ENCODE results near the gene VASP. TPM values are rescaled to one million over a fixed set of nuclear protein-coding genes. Genes with fewer than 3 reads are reported as not detected.

The VASP gene
- total and polyA plus RNA-seq, 2 donors = 61.2 to 138 TPM

DNA sequence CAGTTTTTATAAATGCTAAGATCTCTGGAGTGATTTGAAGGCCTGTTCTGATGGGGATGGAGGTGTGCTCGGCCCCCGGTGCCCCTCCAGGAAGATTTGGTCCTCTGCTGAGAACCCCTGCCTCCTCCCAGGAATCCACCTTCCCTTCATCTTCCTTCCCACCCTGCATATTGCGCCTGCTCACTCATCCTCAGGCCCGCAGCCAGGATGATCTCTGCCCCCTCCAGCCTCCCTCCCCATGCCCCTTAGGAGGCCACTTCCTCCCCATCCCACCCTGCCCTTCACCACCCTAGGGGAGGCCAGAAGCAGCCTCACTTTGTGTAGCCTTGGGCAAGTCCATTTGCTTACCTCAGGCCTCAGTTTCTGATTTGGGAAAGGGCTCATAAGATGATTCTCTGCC lies 19.7 kb downstream of the VASP start:
- Histone ChIP-seq H3K36me3 (ENCODE audit: control insufficient read depth in 2 of 2, insufficient read depth in 2 of 2, low read length in 1 of 2) (peaks cover 41 to 42% of the 10 kb centered on the region in 2 donors), H3K9me3 (ENCODE audit: control insufficient read depth in 2 of 2, insufficient read depth in 1 of 2, low read length in 1 of 2) (peaks cover 0 to 2% of the 10 kb centered on the region in 2 donors), H3K27me3 (ENCODE audit: control insufficient read depth in 2 of 2, insufficient read depth in 1 of 2, low read length in 1 of 2) (peaks cover 0 to 27% of the 10 kb centered on the region in 2 donors), H3K4me3 (ENCODE audit: low read length in 2 of 2) (no peak overlapping the region), H3K4me1 (ENCODE audit: control insufficient read depth in 2 of 2, insufficient read depth in 2 of 2, low read length in 2 of 2) (peaks cover 4 to 11% of the 10 kb centered on the region in 2 donors), H3K27ac (ENCODE audit: low read depth in 1 of 2, low read length in 1 of 2) (no peak overlapping the region)
- no peak for DNase-seq (ENCODE audit: low read depth in 6 of 9, low spot score in 9 of 9)
- 99% methylated on average over 4 of the region's 4 CpGs for WGBS

DNA sequence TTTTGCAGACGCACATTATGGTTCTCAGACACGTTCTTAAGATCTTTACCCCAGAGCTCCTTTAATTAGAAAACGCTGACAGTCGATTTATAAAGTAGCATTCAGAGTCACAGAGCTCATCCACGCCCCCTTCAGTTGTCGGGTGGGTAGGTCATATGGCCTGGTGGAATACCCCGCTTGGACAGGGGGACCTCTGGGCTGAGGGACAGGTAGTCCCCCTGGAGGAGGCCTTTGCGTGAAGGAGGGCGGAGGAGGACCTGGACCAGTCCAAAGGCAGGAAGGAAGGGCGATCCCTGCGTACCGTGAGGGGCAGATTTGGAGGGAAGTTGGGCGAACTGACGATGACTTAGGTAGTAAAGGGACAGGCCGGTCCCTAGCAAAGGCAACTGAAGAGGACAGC lies 20.5 kb downstream of the VASP start:
- no peak overlapping the region for H3K27ac ChIP-seq (ENCODE audit: low read depth in 1 of 2, low read length in 1 of 2)
- 95% methylated on average over 15 of the region's 15 CpGs for WGBS
- peaks cover 0 to 27% of the 10 kb centered on the region in 2 donors for H3K27me3 ChIP-seq (ENCODE audit: control insufficient read depth in 2 of 2, insufficient read depth in 1 of 2, low read length in 1 of 2)
- no peak overlapping the region for H3K4me3 ChIP-seq (ENCODE audit: low read length in 2 of 2)
- H3K4me1 ChIP-seq (ENCODE audit: control insufficient read depth in 2 of 2, insufficient read depth in 2 of 2, low read length in 2 of 2) = peaks cover 4 to 11% of the 10 kb centered on the region in 2 donors
- no peak for DNase-seq (ENCODE audit: low read depth in 6 of 9, low spot score in 9 of 9)
- peaks cover 34 to 35% of the 10 kb centered on the region in 2 donors for H3K36me3 ChIP-seq (ENCODE audit: control insufficient read depth in 2 of 2, insufficient read depth in 2 of 2, low read length in 1 of 2)
- peaks cover 0 to 2% of the 10 kb centered on the region in 2 donors for H3K9me3 ChIP-seq (ENCODE audit: control insufficient read depth in 2 of 2, insufficient read depth in 1 of 2, low read length in 1 of 2)

DNA sequence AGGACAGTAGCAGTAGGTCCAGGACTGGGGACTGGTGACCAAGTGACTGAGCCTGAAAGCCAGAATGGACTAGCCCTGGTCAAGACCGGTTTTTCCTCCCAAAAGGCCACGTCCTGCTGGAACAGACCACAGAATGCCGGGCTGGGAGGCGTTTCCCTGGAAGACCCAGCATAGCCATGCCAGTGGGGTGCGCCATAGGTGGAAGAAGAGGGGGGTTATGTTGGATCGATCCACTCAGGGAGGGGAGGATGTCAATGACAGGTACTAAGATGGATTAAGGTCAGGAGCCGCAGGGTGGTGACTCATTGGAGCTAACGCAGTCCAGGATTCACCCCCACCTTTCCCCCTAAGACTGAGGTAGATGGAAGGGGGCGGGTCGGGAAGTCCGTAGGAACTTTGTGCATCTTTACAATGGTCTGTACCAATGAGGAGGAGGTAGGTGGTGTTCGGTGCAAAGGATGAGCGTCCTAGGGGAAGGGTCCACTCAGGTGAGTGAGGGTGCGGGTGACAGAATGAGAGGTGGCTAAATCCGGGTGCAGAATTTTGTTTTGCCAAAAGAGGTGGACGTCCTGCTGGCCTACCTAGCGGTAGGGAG lies 21.0 kb downstream of the VASP start:
- H3K4me1 ChIP-seq (ENCODE audit: control insufficient read depth in 2 of 2, insufficient read depth in 2 of 2, low read length in 2 of 2) = peaks cover 4 to 11% of the 10 kb centered on the region in 2 donors

DNA sequence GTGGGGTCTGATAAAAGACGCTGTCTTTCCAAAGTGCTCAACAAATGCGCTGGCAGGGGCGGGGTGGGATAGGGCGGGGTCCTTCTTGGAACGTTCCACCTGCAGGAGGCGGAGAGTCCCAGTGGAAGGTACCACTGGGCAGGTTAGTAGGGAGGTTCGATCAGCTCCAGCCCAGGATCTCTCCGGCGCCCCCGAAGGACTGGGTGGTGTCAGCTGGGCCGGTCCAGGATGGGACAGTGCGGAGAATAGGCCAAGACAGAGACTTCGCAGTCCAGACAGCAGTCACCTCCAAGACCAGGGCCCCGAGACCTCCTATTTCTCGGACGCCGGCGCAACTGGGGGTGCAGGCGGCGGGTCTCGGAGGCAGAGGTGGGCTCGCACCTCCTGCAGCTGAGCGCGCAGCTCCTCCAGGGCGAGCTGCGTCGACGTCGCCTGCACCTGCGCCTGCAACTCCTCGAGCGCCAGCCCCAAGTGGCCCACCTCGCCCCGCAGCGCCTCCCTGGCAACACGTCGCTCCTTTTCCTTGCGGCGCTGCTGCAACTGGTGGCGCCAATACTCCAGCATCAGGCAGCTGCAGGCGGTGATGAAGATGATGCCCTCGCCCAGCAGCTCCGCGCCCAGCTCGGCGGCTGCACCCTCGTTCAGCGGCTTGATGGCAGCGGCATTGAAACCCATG lies 21.6 kb downstream of the VASP start:
- peaks cover 0 to 2% of the 10 kb centered on the region in 2 donors for H3K9me3 ChIP-seq (ENCODE audit: control insufficient read depth in 2 of 2, insufficient read depth in 1 of 2, low read length in 1 of 2)
- peaks cover 4 to 11% of the 10 kb centered on the region in 2 donors for H3K4me1 ChIP-seq (ENCODE audit: control insufficient read depth in 2 of 2, insufficient read depth in 2 of 2, low read length in 2 of 2)
- 19% methylated on average over 49 of the region's 49 CpGs for WGBS
- H3K4me3 ChIP-seq (ENCODE audit: low read length in 2 of 2) = peak overlapping the region; percentile 4 to 10
- peaks cover 0 to 27% of the 10 kb centered on the region in 2 donors for H3K27me3 ChIP-seq (ENCODE audit: control insufficient read depth in 2 of 2, insufficient read depth in 1 of 2, low read length in 1 of 2)
- H3K27ac ChIP-seq (ENCODE audit: low read depth in 1 of 2, low read length in 1 of 2) = no peak overlapping the region
- peaks cover 25 to 27% of the 10 kb centered on the region in 2 donors for H3K36me3 ChIP-seq (ENCODE audit: control insufficient read depth in 2 of 2, insufficient read depth in 2 of 2, low read length in 1 of 2)
- peak in 5 of 9 donors; percentile 18 to 59 (median 52) for DNase-seq (ENCODE audit: low read depth in 6 of 9, low spot score in 9 of 9)

More for the DNA sequence above, 21.0 kb downstream of the VASP start:
- Histone ChIP-seq H3K9me3 (ENCODE audit: control insufficient read depth in 2 of 2, insufficient read depth in 1 of 2, low read length in 1 of 2) (peaks cover 0 to 2% of the 10 kb centered on the region in 2 donors), H3K4me3 (ENCODE audit: low read length in 2 of 2) (no peak overlapping the region), H3K27me3 (ENCODE audit: control insufficient read depth in 2 of 2, insufficient read depth in 1 of 2, low read length in 1 of 2) (peaks cover 0 to 27% of the 10 kb centered on the region in 2 donors), H3K36me3 (ENCODE audit: control insufficient read depth in 2 of 2, insufficient read depth in 2 of 2, low read length in 1 of 2) (peaks cover 32% of the 10 kb centered on the region in 2 donors), H3K27ac (ENCODE audit: low read depth in 1 of 2, low read length in 1 of 2) (no peak overlapping the region)
- WGBS = 87% methylated on average over 17 of the region's 17 CpGs
- DNase-seq (ENCODE audit: low read depth in 6 of 9, low spot score in 9 of 9) = no peak

DNA sequence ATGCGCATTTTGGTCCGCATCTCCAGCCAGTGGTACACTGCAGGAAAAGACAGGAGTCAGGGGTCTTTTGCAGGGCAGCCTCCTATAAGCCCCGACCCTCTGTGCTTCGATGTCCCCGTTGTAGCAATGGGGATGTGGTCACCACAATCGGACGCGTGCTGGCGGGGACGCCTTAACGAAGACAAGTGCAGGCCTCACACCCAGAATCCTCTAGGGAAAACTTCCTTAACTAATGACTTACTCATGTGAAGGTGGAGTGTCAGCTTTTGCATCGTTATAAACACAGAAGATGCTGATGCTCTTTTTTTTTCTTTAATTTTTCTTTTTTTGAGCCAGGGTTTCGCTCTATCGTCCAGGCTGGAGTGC lies 22.1 kb downstream of the VASP start:
- 39% methylated on average over 14 of the region's 14 CpGs for WGBS
- H3K27me3 ChIP-seq (ENCODE audit: control insufficient read depth in 2 of 2, insufficient read depth in 1 of 2, low read length in 1 of 2) = peaks cover 0 to 27% of the 10 kb centered on the region in 2 donors
- peaks cover 4 to 11% of the 10 kb centered on the region in 2 donors for H3K4me1 ChIP-seq (ENCODE audit: control insufficient read depth in 2 of 2, insufficient read depth in 2 of 2, low read length in 2 of 2)
- H3K36me3 ChIP-seq (ENCODE audit: control insufficient read depth in 2 of 2, insufficient read depth in 2 of 2, low read length in 1 of 2) = peaks cover 20 to 22% of the 10 kb centered on the region in 2 donors
- H3K4me3 ChIP-seq (ENCODE audit: low read length in 2 of 2) = no peak overlapping the region
- no peak overlapping the region for H3K27ac ChIP-seq (ENCODE audit: low read depth in 1 of 2, low read length in 1 of 2)
- no peak for DNase-seq (ENCODE audit: low read depth in 6 of 9, low spot score in 9 of 9)
- H3K9me3 ChIP-seq (ENCODE audit: control insufficient read depth in 2 of 2, insufficient read depth in 1 of 2, low read length in 1 of 2) = peaks cover 0 to 2% of the 10 kb centered on the region in 2 donors

DNA sequence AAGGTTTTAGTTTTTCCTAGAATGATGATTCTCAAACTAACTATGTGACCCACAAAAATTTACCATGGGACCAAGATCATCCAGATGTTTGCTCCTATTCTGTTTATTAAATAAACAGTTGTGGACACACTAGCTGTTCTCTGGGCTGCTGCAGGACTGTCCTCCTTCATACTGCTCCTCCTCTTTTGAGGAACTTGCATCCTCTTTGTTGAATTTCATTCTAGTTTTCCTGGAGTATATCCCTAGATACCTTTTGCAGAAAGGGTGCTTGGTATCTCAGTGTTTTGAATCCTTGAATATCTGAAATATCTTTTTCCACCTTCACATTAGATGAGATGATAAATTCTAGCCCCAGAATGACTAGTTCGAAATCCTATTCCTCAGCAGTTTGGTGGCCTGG lies 24.1 kb downstream of the VASP start:
- 98% methylated on average over 1 of the region's 1 CpG for WGBS

DNA sequence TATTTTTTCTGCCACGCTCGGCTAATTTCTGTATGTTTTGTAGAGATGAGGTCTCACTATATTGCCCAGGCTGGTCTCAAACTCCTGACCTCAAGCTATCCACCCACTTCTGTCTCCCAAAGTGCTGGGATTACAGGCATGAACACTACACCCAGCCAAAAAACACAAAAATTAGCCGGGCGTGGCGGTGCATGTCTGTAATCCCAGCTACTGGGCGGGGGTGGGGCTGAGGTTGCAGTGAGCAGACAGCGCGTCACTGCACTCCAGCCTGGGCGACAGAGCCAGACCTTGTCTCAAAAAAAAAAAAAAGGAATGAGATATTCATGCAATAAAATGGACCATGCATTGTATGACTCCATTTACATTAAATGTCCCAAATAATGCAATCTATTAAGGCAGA lies 32.2 kb downstream of the VASP start:
- WGBS = 96% methylated on average over 9 of the region's 9 CpGs
- Histone ChIP-seq H3K27ac (ENCODE audit: low read depth in 1 of 2, low read length in 1 of 2) (no peak overlapping the region), H3K27me3 (ENCODE audit: control insufficient read depth in 2 of 2, insufficient read depth in 1 of 2, low read length in 1 of 2) (no peaks in the 10 kb centered on the region), H3K4me3 (ENCODE audit: low read length in 2 of 2) (no peak overlapping the region), H3K9me3 (ENCODE audit: control insufficient read depth in 2 of 2, insufficient read depth in 1 of 2, low read length in 1 of 2) (no peaks in the 10 kb centered on the region), H3K4me1 (ENCODE audit: control insufficient read depth in 2 of 2, insufficient read depth in 2 of 2, low read length in 2 of 2) (no peaks in the 10 kb centered on the region), H3K36me3 (ENCODE audit: control insufficient read depth in 2 of 2, insufficient read depth in 2 of 2, low read length in 1 of 2) (no peaks in the 10 kb centered on the region)
- DNase-seq (ENCODE audit: low read depth in 6 of 9, low spot score in 9 of 9) = no peak

More for the DNA sequence above, 24.1 kb downstream of the VASP start:
- H3K4me1 ChIP-seq (ENCODE audit: control insufficient read depth in 2 of 2, insufficient read depth in 2 of 2, low read length in 2 of 2) = peaks cover 4 to 11% of the 10 kb centered on the region in 2 donors
- H3K36me3 ChIP-seq (ENCODE audit: control insufficient read depth in 2 of 2, insufficient read depth in 2 of 2, low read length in 1 of 2) = peaks cover under 1 to 4% of the 10 kb centered on the region in 2 donors
- peaks cover 0 to 27% of the 10 kb centered on the region in 2 donors for H3K27me3 ChIP-seq (ENCODE audit: control insufficient read depth in 2 of 2, insufficient read depth in 1 of 2, low read length in 1 of 2)
- H3K4me3 ChIP-seq (ENCODE audit: low read length in 2 of 2) = no peak overlapping the region
- peaks cover 0 to 2% of the 10 kb centered on the region in 2 donors for H3K9me3 ChIP-seq (ENCODE audit: control insufficient read depth in 2 of 2, insufficient read depth in 1 of 2, low read length in 1 of 2)
- no peak for DNase-seq (ENCODE audit: low read depth in 6 of 9, low spot score in 9 of 9)
- no peak overlapping the region for H3K27ac ChIP-seq (ENCODE audit: low read depth in 1 of 2, low read length in 1 of 2)

DNA sequence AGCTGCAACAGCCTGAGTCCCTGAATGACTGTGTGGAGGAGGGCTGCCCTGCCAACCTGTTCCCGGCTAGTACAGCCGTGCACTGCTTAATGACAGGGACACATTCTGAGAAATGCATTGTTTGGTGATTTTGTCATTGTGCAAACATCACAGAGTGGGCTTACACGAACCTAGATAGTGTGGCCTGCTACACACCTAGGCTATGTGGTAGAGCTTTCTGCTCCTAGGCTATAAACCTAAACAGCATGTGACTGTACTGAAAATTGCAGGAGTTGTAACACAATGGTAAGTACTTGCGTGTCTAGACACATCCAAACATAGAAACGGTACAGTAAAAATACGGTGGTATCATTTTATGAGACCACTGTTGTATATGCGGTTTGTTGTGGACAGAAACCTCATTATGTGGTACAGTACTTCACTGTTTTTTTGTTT lies 35.0 kb downstream of the VASP start:
- 92% methylated on average over 7 of the region's 7 CpGs for WGBS
- Histone ChIP-seq H3K27ac (ENCODE audit: low read depth in 1 of 2, low read length in 1 of 2) (no peak overlapping the region), H3K36me3 (ENCODE audit: control insufficient read depth in 2 of 2, insufficient read depth in 2 of 2, low read length in 1 of 2) (no peaks in the 10 kb centered on the region)

DNA sequence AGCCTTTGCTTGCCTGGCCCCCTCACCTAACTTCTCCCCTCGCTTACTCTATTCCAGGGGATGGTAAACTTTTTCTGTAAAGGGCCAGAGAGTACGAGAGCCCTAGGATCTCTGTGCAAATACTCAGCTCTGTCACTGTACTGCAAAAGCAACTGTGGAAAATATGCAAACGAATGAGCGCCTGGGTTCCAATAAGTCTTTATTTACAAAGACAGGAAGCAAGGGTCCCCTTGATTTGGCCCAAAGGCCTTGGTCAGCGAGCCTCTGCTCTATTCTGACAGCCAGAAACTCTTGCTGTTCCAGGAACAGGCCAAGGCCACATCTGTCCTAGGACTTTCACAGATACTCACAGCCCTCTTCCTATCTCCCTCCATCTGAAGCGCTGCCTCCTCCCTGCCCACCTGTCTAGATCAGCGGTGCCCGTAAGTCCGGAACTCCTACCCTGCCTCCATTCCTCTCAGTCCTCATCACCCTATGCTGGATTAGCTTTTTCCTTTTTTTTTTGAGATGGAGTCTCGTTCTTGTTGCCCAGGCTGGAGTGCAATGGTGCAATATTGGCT lies 40.0 kb downstream of the VASP start:
- Histone ChIP-seq H3K36me3 (ENCODE audit: control insufficient read depth in 2 of 2, insufficient read depth in 2 of 2, low read length in 1 of 2) (no peaks in the 10 kb centered on the region), H3K27ac (ENCODE audit: low read depth in 1 of 2, low read length in 1 of 2) (no peak overlapping the region), H3K9me3 (ENCODE audit: control insufficient read depth in 2 of 2, insufficient read depth in 1 of 2, low read length in 1 of 2) (no peaks in the 10 kb centered on the region), H3K27me3 (ENCODE audit: control insufficient read depth in 2 of 2, insufficient read depth in 1 of 2, low read length in 1 of 2) (no peaks in the 10 kb centered on the region), H3K4me3 (ENCODE audit: low read length in 2 of 2) (no peak overlapping the region), H3K4me1 (ENCODE audit: control insufficient read depth in 2 of 2, insufficient read depth in 2 of 2, low read length in 2 of 2) (no peaks in the 10 kb centered on the region)
- DNase-seq (ENCODE audit: low read depth in 6 of 9, low spot score in 9 of 9) = no peak
- 96% methylated on average over 10 of the region's 10 CpGs for WGBS

More for the DNA sequence above, 35.0 kb downstream of the VASP start:
- no peaks in the 10 kb centered on the region for H3K27me3 ChIP-seq (ENCODE audit: control insufficient read depth in 2 of 2, insufficient read depth in 1 of 2, low read length in 1 of 2)
- no peaks in the 10 kb centered on the region for H3K9me3 ChIP-seq (ENCODE audit: control insufficient read depth in 2 of 2, insufficient read depth in 1 of 2, low read length in 1 of 2)
- no peaks in the 10 kb centered on the region for H3K4me1 ChIP-seq (ENCODE audit: control insufficient read depth in 2 of 2, insufficient read depth in 2 of 2, low read length in 2 of 2)
- no peak for DNase-seq (ENCODE audit: low read depth in 6 of 9, low spot score in 9 of 9)
- H3K4me3 ChIP-seq (ENCODE audit: low read length in 2 of 2) = no peak overlapping the region
